HL-60 (cell line): Measurements from ENCODE around the gene SLC16A9.

ENCODE experiments used
- DNase-seq, 2 experiments: peaks; one replicate each; pipeline ENCODE4 v3.0.0-alpha.2; 2010 to 2020; ENCODE audit warnings: low read depth in 1 of 2, low spot score in 1 of 2
- H3K27ac ChIP-seq: fragments of 250-450 bp; sonication (Bioruptor Pico); replicated peaks from 2 replicates; pipeline ENCODE4 v1.5.1; 2020; ENCODE audit warnings: mild to moderate bottlenecking, moderate library complexity
- H3K27me3 ChIP-seq: fragments of 250-450 bp; sonication (Bioruptor Pico); 2 replicates; pipeline ENCODE4 v1.5.1; 2021; ENCODE audit warnings: mild to moderate bottlenecking, moderate library complexity; ENCODE audit not compliant: insufficient read depth, poor library complexity, severe bottlenecking
- H3K4me3 ChIP-seq: replicated peaks from 2 replicates; pipeline ENCODE4 v1.5.1; 2011; ENCODE audit warnings: mild to moderate bottlenecking, control low read depth, low read length; ENCODE audit not compliant: insufficient read depth
- CTCF ChIP-seq: IDR thresholded peaks from one replicate; pipeline ENCODE4 v1.5.1; 2011; ENCODE audit warnings: low read length, control low read depth, inconsistent platforms; ENCODE audit not compliant: insufficient read depth
- GABPA ChIP-seq: IDR thresholded peaks from 2 replicates; pipeline ENCODE4 v1.6.1; 2012; ENCODE audit warnings: low read depth
- POLR2AphosphoS5 ChIP-seq: IDR thresholded peaks from 2 replicates; pipeline ENCODE4 v1.6.1; 2012; ENCODE audit warnings: low read depth
- REST ChIP-seq: IDR thresholded peaks from 2 replicates; pipeline ENCODE4 v1.6.1; 2012; ENCODE audit warnings: low read depth; ENCODE audit not compliant: insufficient replicate concordance
- SPI1 ChIP-seq: IDR thresholded peaks from 2 replicates; pipeline ENCODE4 v1.6.1; 2012; ENCODE audit warnings: low read depth, mild to moderate bottlenecking, borderline replicate concordance

The SLC16A9 gene

GRCh38 chr10:59700709-59701108, 8.9 kb downstream of the SLC16A9 start:
- DNase-seq: no peak
- Histone ChIP-seq H3K27me3 (no peaks in the 10 kb centered on the region), H3K27ac (no peak overlapping the region), H3K4me3 (no peak overlapping the region)
- TF ChIP-seq GABPA (no peak), REST (no peak), POLR2AphosphoS5 (no peak), CTCF (no peak), SPI1 (no peak)

- no peak for DNase-seq
- H3K27ac ChIP-seq: no peak overlapping the region
- no peak for TF ChIP-seq GABPA
- no peak for TF ChIP-seq CTCF
- no peak overlapping the region for H3K4me3 ChIP-seq
- no peaks in the 10 kb centered on the region for H3K27me3 ChIP-seq
Measured at GRCh38 chr10:59698326-59698725, 11.3 kb downstream of the SLC16A9 start.

DNA sequence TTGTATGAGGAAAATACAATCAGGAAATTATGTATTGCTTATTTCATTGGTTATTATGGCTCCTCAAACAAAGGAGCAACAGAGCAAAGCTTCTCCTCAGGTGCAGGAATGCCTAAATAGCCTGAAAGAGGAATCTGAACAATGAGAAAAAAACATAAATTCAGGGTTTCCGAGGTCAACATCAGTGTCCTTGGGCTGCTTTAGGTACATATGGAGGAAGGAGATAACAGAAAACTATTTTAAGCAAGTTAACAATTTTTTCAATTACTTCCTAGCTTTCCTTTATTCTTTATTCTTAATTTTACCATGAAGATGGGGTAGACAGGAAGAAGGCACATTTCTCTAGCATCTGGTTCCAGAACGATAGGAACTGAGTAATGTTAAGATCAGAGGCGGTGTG, 14.0 kb downstream of the SLC16A9 start:
- Histone ChIP-seq H3K4me3 (no peak overlapping the region), H3K27ac (no peak overlapping the region), H3K27me3 (no peaks in the 10 kb centered on the region)
- TF ChIP-seq POLR2AphosphoS5 (no peak), GABPA (no peak), CTCF (no peak), SPI1 (no peak), REST (no peak)
- no peak for DNase-seq

DNA sequence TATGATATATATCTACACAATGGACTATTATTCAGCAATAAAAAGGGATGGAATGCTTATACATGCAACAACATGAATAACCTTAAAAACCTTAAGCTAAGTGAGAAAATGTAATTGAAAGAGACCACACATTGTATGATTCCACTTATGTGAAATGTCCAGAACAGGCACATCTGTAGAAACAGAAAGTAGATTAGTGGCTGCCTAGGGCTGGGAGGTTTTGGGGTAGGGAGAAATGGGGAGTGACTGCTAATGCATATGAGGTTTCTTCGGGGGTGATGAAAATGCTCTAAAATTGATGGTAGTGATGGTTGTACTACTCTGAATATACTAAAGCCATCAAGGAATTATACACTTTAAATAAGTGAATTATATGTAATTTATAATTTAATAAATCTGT, 14.7 kb downstream of the SLC16A9 start:
- Histone ChIP-seq H3K27ac (no peak overlapping the region), H3K4me3 (no peak overlapping the region), H3K27me3 (no peaks in the 10 kb centered on the region)
- DNase-seq: no peak
- TF ChIP-seq SPI1 (no peak), POLR2AphosphoS5 (no peak), CTCF (no peak), GABPA (no peak), REST (no peak)
